Hematopoietic multipotent progenitor cell treated with erythropoietin and hydrocortisone succinate and interleukin-3 and kit ligand, for 4 days (in vitro differentiated cells): ENCODE measurements around the gene MBD3L3.
"Not testable (repeated sequence)": the region's sequence is repeated elsewhere in the genome, so short reads cannot be mapped to it uniquely, and the experiment has no call there.

Experiments used
- DNase-seq: peaks from one replicate; pipeline ENCODE4 v3.0.0-alpha.2; 2015

Gene MBD3L3

GRCh38 chr19:7063339-7063738, 4.9 kb upstream of the MBD3L3 start:
- no peak for DNase-seq

GRCh38 chr19:7059977-7060376, 1.5 kb upstream of the MBD3L3 start:
- not testable (repeated sequence) for DNase-seq

- DNase-seq: not testable (repeated sequence)
Measured at GRCh38 chr19:7056371-7056770, 2.1 kb downstream of the MBD3L3 start.

- not testable (repeated sequence) for DNase-seq
Measured at GRCh38 chr19:7055679-7056078, 2.8 kb downstream of the MBD3L3 start.

- not testable (repeated sequence) for DNase-seq
Measured at GRCh38 chr19:7054635-7055368, 3.7 kb downstream of the MBD3L3 start.

GRCh38 chr19:7052896-7053295, 5.6 kb downstream of the MBD3L3 start:
- not testable (repeated sequence) for DNase-seq

- not testable (repeated sequence) for DNase-seq
Measured at GRCh38 chr19:7051421-7051820, 7.1 kb downstream of the MBD3L3 start.

- DNase-seq: not testable (repeated sequence)
Measured at GRCh38 chr19:7049021-7049420, 9.5 kb downstream of the MBD3L3 start, which contains the start of gene MBD3L2. Gene MBD3L2 (plus strand): TSS chr19:7049321. CDS start chr19:7049374, 53 bp downstream.

GRCh38 chr19:7041563-7041962, 16.9 kb downstream of the MBD3L3 start:
- DNase-seq: not testable (repeated sequence)

- DNase-seq: not testable (repeated sequence)
Measured at GRCh38 chr19:7040079-7040478, 18.4 kb downstream of the MBD3L3 start, which contains the start of gene MBD3L4. Gene MBD3L4 (minus strand): TSS chr19:7040179. CDS start chr19:7040144, 35 bp downstream.

- DNase-seq: not testable (repeated sequence)
Measured at GRCh38 chr19:7030278-7030677, 28.2 kb downstream of the MBD3L3 start, which contains the start of gene MBD3L5. Gene MBD3L5 (plus strand): TSS chr19:7030578. CDS start chr19:7030612, 34 bp downstream.

- DNase-seq: not testable (repeated sequence)
Measured at GRCh38 chr19:7028790-7029189, 29.7 kb downstream of the MBD3L3 start.

- DNase-seq: not testable (repeated sequence)
Measured at GRCh38 chr19:7021331-7021730, 37.1 kb downstream of the MBD3L3 start, which contains the start of gene MBD3L2B. Gene MBD3L2B (minus strand): TSS chr19:7021431. CDS start chr19:7021397, 34 bp downstream.

GRCh38 chr19:7018828-7019227, 39.6 kb downstream of the MBD3L3 start:
- no peak for DNase-seq

GRCh38 chr19:7013678-7014077, 44.8 kb downstream of the MBD3L3 start:
- DNase-seq: peak; percentile 79

- DNase-seq: no peak
Measured at GRCh38 chr19:7010722-7011593, 47.5 kb downstream of the MBD3L3 start.

GRCh38 chr19:7007859-7008258, 50.6 kb downstream of the MBD3L3 start:
- peak; percentile 43 for DNase-seq
